NT2/D1 (cell line): ENCODE data around the gene AK8.

ENCODE experiments used
- SUZ12 ChIP-seq: IDR thresholded peaks from 2 replicates; pipeline ENCODE4 v1.6.1; 2011; ENCODE audit not compliant: insufficient read length, insufficient read depth; ENCODE audit errors: extremely low read depth
- YY1 ChIP-seq: IDR thresholded peaks from 2 replicates; pipeline ENCODE4 v1.6.1; 2011; ENCODE audit not compliant: insufficient read length, insufficient read depth
- ZNF274 ChIP-seq: IDR thresholded peaks from 2 replicates; pipeline ENCODE4 v1.6.1; 2011; ENCODE audit warnings: mild to moderate bottlenecking, low read depth, low read length

GRCh38 chr9:132863096-132863495, 15.0 kb downstream of the AK8 start:
- no peak for TF ChIP-seq YY1
- TF ChIP-seq ZNF274 = no peak
- no peak for TF ChIP-seq SUZ12
